Peyer's patch (tissue), 4 donors: ENCODE measurements around the gene FGF6. TPM values are rescaled to one million over a fixed set of nuclear protein-coding genes. Genes with fewer than 3 reads are reported as not detected.

Experiments used
- DNase-seq, 3 donors: peaks; one replicate each; pipeline ENCODE4 v3.0.0-alpha.2; 2017 to 2019
- H3K27ac ChIP-seq, 4 donors: fragments of 200-600 bp; sonication (generic); one replicate each; pipeline ENCODE4 v1.5.1; 2016 to 2019
- H3K27me3 ChIP-seq, 2 donors: fragments of 200-600 bp; sonication (generic); one replicate each; pipeline ENCODE4 v1.5.1; 2019
- H3K36me3 ChIP-seq, 3 donors: fragments of 200-600 bp; sonication (generic); one replicate each; pipeline ENCODE4 v1.5.1; 2016 to 2019
- H3K4me1 ChIP-seq, 4 donors: fragments of 200-600 bp; sonication (generic); one replicate each; pipeline ENCODE4 v1.5.1; 2016 to 2019
- H3K4me3 ChIP-seq, 4 donors: fragments of 200-600 bp; sonication (generic); 1 replicate in 3 of 4; 2 replicates in 1 of 4; pipeline ENCODE4 v1.5.1; 2016 to 2019; ENCODE audit warnings: mild to moderate bottlenecking in 1 of 4
- H3K9me3 ChIP-seq, 4 donors: fragments of 200-600 bp; sonication (generic); one replicate each; pipeline ENCODE4 v1.5.1; 2016 to 2019; ENCODE audit warnings: mild to moderate bottlenecking in 1 of 4
- POLR2A ChIP-seq, 2 donors: fragments of 450-650 bp; IDR thresholded peaks; one replicate each; pipeline ENCODE4 v1.5.1; 2017; ENCODE audit warnings: antibody characterized with exemption in 2 of 2, mild to moderate bottlenecking in 2 of 2, moderate library complexity in 2 of 2
- total RNA-seq, 4 donors: library from RNA; depleted of rRNA; stranded (reverse); fragments of >200 nt; gene quantifications; one replicate each; pipeline ENCODE4 v1.1.0, GENCODE V29; 2016
- TF ChIP-seq, protein P1 (sequence below), 6 experiments: fragments of 450-650 bp in 4 of 6; fragments of 200-600 bp in 2 of 6; sonication (generic) in 1 of 6; IDR thresholded peaks; one replicate each; pipeline ENCODE4 v1.5.1; 2017 to 2019; ENCODE audit warnings: antibody characterized with exemption in 6 of 6, mild to moderate bottlenecking in 3 of 6, moderate library complexity in 1 of 6

The FGF6 gene, protein sequence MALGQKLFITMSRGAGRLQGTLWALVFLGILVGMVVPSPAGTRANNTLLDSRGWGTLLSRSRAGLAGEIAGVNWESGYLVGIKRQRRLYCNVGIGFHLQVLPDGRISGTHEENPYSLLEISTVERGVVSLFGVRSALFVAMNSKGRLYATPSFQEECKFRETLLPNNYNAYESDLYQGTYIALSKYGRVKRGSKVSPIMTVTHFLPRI
- total RNA-seq: not detected

DNA sequence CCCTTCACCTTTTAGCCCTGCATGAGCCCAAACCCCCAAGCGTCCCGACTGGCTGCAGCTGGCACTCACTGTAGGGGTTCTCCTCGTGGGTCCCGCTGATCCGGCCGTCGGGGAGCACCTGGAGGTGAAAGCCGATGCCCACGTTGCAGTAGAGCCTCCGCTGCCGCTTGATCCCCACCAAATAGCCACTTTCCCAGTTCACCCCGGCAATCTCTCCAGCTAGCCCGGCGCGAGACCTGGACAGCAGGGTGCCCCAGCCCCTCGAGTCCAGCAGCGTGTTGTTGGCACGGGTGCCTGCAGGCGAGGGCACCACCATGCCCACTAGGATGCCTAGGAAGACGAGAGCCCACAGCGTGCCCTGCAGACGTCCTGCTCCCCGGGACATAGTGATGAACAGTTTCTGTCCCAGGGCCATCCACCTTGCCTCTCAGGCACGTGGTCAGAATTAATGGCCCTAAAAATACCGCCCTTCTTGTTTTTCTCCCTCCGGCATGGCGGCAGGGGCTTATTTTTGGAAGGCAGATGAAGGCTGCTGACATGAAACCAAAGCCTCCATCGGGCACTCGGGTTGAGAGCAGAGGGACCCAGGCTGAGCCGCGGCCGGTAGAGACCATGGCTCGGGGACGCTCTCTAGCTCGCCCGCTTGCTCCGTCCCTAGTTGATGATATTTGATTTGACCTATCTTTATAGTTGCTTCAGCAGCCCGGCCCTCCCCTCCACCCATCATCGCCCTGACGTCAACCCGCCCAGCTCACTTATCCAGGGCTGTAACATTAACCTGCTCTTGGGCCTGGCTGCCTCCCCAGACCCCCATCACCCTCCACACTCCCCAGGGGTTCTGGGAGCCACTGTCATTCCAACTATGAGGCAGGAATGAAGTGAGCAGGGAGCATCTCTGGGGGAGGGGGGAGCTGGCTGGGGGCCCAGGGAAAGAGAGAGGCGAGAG, at the start of gene FGF6:
FGF6 (minus strand) TSS at position 660 of the 946 bp plus-strand sequence; CDS start at position 415, 245 bp downstream.
- no peaks in the 10 kb centered on the region for H3K27me3 ChIP-seq

DNA sequence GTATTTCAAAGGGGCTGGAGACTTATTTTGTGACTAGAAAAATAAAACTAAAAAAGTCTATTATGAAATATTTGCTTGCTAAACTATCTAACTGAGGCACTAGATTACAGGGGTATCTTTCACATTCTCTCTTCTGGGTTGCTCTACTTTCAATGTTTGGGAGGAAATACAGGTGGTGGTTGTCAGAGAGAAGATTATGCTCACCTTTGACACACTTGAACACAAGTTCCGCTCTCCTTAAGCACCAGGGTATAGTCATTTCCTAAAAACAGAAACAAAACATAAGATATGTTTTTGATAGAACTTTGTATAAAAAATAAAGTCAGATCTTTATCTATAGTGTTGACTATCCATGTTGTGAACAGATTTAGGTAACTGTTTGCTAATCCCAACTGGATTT, 45.4 kb upstream of the FGF6 start:
- no peaks in the 10 kb centered on the region for H3K27me3 ChIP-seq
- no peak overlapping the region for H3K27ac ChIP-seq
- no peak for DNase-seq
- H3K4me3 ChIP-seq: no peak overlapping the region
- no peak for TF ChIP-seq POLR2A (IDR thresholded peaks at IDR 0.05)
- TF ChIP-seq, protein P1, sequence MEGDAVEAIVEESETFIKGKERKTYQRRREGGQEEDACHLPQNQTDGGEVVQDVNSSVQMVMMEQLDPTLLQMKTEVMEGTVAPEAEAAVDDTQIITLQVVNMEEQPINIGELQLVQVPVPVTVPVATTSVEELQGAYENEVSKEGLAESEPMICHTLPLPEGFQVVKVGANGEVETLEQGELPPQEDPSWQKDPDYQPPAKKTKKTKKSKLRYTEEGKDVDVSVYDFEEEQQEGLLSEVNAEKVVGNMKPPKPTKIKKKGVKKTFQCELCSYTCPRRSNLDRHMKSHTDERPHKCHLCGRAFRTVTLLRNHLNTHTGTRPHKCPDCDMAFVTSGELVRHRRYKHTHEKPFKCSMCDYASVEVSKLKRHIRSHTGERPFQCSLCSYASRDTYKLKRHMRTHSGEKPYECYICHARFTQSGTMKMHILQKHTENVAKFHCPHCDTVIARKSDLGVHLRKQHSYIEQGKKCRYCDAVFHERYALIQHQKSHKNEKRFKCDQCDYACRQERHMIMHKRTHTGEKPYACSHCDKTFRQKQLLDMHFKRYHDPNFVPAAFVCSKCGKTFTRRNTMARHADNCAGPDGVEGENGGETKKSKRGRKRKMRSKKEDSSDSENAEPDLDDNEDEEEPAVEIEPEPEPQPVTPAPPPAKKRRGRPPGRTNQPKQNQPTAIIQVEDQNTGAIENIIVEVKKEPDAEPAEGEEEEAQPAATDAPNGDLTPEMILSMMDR (IDR thresholded peaks at IDR 0.05): no peak
- H3K9me3 ChIP-seq: no peaks in the 10 kb centered on the region
- H3K4me1 ChIP-seq: no peaks in the 10 kb centered on the region
- peaks cover 0 to 44% (median 0%) of the 10 kb centered on the region in 3 donors for H3K36me3 ChIP-seq

More for the DNA sequence above, at the start of gene FGF6:
- peak in 1 of 3 donors; percentile 37 for DNase-seq
- no peak within 1 kb of the TSS for H3K4me3 ChIP-seq
- H3K27ac ChIP-seq: no peak within 1 kb of the TSS
- TF ChIP-seq, protein P1 (IDR thresholded peaks at IDR 0.05): no peak
- TF ChIP-seq POLR2A (IDR thresholded peaks at IDR 0.05): no peak
- H3K9me3 ChIP-seq: no peaks in the 10 kb centered on the region
- H3K4me1 ChIP-seq: peaks cover 0 to 7% (median 0%) of the 10 kb centered on the region in 4 donors
- H3K36me3 ChIP-seq: no peaks in the 10 kb centered on the region

DNA sequence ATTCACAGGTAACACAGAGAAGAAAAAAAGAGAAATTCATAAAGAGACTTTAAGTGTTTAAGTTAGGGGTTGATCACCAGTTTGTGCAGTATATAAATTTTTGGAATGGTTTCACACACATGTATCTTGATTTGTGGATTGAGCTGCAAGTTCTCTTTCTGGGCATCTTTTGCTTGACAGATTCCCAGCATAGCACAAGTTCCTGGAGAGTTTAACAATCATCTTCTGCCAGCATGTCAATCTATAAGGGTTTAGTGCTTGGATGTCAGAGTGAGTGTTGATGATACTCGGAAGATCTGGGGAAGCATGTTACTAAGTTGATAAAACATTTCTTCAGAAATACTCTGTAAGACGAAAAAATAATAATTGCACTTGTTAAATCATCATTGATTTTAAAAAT, 43.9 kb upstream of the FGF6 start:
- Histone ChIP-seq H3K27ac (no peak overlapping the region), H3K4me1 (no peaks in the 10 kb centered on the region), H3K27me3 (no peaks in the 10 kb centered on the region), H3K36me3 (peaks cover 0 to 41% (median 0%) of the 10 kb centered on the region in 3 donors), H3K4me3 (no peak overlapping the region), H3K9me3 (no peaks in the 10 kb centered on the region)
- no peak for DNase-seq
- TF ChIP-seq, protein P1 (IDR thresholded peaks at IDR 0.05): no peak
- no peak for TF ChIP-seq POLR2A (IDR thresholded peaks at IDR 0.05)

DNA sequence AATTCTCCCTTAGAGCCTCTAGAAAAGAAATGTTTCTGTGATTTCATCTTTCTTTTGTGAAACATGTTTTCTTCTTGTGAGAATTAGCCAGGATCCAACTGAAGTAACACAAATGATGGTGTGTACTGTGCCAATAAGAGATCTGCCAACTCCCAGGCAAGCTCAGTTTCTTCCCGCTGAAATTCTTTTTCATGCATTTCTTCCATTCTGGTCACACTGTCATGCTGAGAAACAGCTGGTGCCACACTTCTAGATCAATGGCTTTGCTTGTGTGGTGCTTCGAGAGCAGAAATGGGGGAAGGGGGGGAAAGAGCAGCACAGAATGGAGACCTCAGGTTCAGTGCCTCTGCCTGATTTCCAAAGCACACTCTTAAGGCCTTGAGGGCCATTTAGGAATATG, 41.4 kb upstream of the FGF6 start:
- no peaks in the 10 kb centered on the region for H3K9me3 ChIP-seq
- TF ChIP-seq, protein P1 (IDR thresholded peaks at IDR 0.05): no peak
- TF ChIP-seq POLR2A (IDR thresholded peaks at IDR 0.05): no peak
- DNase-seq: no peak
- H3K4me1 ChIP-seq: no peaks in the 10 kb centered on the region
- H3K27ac ChIP-seq: no peak overlapping the region
- peaks cover 0 to 34% (median 0%) of the 10 kb centered on the region in 3 donors for H3K36me3 ChIP-seq
- no peak overlapping the region for H3K4me3 ChIP-seq
- no peaks in the 10 kb centered on the region for H3K27me3 ChIP-seq

DNA sequence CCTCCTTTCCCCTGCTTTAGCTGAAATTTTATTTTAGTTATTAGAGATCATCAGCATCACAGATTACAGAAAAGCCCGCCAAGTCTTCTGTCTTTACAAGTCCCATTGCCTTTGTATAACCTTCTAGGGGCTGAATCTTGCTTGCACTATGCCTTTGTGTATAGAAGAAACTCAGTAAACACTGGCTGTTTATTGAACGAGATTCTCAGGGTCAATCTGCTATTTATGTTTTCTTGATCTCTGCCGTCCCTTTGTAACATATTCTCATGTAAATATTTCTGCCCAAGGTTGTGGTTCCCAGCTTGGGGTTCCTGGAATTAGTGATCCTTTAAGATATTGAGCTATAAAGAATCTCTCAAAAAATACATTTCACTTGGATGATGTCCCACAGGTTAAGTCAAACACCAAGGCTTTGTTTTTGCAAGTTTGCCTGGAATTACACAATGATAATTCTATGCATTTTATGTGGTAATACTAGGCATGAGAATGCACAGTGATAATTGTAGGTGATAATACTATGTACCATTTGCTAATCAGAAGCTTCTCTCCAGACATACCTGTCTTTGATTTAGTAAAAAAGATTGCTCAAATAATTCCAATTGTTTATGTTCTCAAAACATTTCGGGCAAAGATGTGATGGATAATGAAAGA, 40.6 kb upstream of the FGF6 start:
- Histone ChIP-seq H3K27me3 (no peaks in the 10 kb centered on the region), H3K4me1 (no peaks in the 10 kb centered on the region), H3K27ac (no peak overlapping the region), H3K4me3 (no peak overlapping the region), H3K36me3 (peaks cover 0 to 32% (median 0%) of the 10 kb centered on the region in 3 donors), H3K9me3 (no peaks in the 10 kb centered on the region)
- no peak for TF ChIP-seq POLR2A (IDR thresholded peaks at IDR 0.05)
- TF ChIP-seq, protein P1 (IDR thresholded peaks at IDR 0.05): no peak
- DNase-seq: no peak
